Measurements from ENCODE around the gene NPIPA1.
"Not testable (repeated sequence)": the region's sequence is repeated elsewhere in the genome, so short reads cannot be mapped to it uniquely, and the experiment has no call there.

NPIPA1 gene

DNA sequence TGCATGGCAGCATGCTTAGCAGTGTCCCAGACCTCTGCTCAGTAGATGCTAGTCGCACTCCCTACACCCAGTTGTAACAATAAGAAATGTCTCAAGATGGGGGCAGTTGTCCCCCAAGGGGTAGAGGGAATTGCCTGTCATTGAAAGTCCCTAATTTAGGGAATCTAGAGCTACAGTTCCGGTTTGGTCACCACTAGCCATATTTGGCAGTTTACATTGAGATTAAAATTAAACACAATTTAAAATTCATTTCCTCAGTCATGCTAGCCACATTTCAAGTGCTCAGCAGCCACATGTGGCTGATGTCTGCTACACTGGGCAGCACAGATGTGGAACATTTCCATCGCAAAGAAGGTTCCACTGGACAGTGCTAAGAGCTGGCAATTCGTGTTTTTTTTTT, 41.7 kb downstream of the NPIPA1 start:
- DNase-seq = not testable (repeated sequence)

DNA sequence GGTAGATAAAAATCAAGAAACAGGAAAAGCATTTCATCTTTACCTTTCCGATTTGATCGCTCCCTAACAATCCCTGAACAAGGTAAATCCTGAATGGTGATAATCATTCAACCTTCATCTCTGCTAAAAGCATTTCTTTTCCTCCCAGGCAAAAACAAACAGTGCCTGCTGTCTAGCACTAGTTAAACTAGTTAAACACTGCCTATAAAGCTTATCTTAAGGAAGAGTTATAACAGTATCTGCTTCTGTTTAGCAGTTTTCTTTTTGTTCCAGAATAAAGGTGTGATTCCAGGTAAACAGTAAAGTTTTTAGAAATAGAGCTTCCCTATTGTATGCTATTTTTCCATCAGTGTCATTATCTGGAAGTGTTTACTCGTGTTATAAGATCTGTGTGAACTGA, 44.0 kb downstream of the NPIPA1 start:
- not testable (repeated sequence) for DNase-seq

DNA sequence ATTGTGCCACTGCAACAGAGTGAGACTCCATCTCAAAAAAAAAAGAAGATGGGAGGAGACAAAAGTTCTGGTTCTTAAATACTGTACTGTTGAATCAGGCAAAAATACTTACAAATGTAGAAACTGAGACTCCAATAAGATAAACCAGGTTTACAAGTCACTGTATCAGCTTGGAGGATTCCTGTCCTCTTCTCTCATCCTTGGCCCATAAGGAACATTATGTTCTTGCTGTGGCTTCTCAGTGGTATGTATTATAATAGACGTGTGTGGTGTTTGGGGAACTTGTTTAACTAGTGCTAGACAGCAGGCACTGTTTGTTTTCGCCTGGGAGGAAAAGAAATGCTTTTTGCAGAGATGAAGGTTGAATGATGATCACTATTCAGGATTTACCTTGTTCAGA, 45.3 kb downstream of the NPIPA1 start:
- DNase-seq = not testable (repeated sequence)

DNA sequence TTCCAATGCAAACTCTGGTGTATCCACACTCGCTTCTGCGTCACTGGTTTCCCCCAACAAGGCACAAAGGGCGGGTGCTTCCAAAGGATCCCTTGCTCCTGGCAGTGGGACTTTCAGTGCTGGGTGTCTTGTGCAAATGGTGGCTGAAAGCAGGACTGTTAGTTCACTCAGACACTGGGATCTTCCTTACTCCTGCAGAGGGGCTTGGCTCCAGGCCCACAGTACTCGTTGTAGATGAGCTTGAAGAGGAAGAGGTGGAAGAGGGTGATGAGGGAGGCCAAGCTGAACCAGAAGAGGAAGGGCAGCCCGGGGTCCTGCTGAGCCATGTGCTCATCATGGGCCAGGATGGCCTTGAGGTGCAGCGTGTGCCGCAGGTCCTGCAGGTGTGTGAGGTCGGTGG, 50.8 kb downstream of the NPIPA1 start:
- DNase-seq = not testable (repeated sequence)

DNA sequence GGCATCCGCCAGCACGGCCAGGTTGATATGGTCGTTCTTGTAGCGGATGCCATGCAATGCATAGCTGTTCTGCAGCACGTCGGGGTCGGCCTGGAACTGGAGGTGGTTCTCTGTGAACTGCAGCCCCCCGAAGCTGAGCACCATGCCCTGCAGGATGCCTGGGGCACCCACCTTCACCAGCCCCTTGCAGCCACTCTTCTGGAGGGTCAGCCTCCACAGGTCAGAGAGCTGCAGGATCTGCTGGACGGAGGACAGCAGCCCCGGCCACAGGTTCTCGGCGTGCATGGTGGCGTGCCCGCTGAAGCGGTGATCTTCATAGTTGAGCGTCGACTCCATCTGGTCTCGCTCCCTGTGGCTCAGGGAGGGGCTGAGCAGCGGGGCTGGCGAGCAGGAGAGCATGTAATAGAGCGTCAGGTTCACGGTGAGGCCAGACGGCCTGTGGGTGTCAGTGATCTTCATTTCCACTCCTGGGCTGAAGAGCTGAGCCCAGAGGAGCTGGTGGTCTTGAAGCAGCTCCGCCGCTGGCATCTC, 51.5 kb downstream of the NPIPA1 start:
- not testable (repeated sequence) for DNase-seq

DNA sequence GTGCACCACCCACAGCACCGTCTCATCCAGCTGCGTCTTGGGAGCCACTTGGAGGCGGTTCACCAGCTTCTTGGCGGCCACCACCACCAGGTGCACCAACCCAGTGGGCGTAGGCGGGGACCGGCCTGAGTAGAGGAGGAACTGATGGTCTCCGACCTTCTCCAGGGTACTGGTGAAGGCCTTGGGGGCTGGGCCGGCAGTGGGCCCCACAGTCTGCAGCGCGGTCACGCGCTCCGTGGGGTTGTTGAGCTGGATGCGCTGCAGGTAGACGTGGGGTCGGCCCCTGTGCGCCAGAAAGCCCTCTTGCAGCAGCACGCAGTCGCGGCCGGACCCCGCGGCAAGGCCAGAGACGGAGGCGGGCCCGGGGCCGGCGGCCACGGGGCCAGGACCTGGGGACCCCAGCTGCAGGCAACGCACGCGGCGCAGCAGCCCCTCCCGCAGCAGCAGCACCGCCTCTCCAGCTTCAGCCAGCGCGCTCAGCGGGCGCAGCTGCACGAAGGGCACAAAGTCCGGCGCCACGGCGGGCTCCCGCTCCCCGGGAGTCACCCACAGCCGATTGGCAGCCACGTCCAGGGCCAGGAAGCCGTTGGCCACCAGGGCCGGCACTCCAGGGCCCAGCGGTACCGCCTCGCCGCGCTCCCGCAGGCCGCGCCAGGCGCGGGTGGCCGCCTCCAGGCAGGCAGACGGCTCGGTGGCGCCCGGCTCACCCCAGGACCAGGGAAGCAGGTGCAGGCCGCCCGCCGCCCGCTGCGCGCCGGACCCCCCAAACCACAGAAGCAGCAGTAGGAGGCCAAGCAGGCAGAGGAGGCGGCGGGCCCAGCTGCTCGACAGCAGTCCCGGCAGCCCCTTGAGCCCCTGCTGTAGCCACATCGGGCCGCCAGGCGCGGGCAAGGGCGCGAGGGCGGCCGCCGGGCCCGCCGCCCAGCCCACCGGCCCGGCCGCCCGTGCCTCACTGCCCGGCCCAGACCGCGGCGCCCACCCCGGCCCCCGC, 52.3 kb downstream of the NPIPA1 start:
- not testable (repeated sequence) for DNase-seq

DNA sequence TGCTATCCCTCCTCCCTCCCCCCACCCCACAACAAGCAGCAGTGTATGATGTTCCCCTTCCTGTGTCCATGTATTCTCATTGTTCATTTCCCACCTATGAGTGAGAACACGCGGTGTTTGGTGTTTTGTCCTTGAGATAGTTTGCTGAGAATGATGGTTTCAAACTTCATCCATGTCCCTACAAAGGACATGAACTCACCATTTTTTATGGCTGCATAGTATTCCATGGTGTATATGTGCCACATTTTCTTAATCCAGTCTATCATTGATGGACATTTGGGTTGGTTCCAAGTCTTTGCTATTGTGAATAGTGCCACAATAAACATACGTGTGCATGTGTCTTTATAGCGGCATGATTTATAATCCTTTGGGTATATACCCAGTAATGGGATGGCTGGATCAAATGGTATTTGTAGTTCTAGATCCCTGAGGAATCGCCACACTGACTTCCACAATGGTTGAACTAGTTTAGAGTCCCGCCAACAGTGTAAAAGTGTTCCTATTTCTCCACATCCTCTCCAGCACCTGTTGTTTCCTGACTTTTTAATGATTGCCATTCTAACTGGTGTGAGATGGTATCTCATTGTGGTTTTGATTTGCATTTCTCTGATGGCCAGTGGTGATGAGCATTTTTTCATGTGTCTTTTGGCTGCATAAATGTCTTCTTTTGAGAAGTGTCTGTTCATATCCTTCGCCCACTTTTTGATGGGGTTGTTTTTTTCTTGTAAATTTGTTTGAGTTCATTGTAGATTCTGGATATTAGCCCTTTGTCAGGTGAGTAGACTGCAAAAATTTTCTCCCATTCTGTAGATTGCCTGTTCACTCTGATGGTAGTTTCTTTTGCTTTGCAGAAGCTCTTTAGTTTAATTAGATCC, 56.3 kb downstream of the NPIPA1 start:
- not testable (repeated sequence) for DNase-seq

DNA sequence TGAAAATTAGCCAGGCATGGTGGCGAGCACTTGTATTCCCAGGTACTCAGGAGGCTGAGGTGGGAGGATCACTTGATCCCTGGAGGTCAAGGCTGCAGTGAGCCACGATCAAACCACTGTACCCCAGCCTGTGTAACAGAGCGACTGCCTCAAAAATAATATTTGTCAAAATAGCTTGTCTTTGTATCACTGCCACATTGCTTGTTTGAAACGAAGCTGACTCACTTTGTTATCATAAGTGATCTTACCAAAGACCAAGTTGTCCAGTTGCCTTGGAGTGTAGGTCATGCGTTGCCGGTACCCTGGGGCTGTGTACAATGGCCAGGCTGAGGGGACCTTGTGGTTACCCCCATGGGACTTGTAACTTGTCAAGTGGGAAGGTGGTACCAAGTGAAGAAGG, 59.5 kb downstream of the NPIPA1 start:
- not testable (repeated sequence) for DNase-seq

DNA sequence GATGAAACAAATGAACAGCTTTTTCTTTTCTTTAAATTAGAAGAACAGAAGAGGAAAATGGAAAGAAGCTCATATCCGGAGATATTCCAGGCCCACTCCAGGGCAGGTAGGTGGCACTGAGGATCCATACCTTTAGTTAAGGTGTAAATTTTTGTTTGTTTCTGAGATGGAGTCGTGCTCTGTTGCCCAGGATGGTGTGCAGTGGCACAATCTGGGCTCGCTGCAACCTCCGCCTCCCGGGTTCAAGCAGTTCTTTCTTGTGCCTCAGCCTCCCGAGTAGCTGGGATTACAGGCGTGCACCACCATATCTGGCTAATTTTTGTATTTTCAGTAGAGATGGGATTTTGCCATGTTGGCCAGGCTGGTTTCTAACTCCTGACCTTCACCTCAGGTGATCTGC, 61.1 kb downstream of the NPIPA1 start:
- DNase-seq = not testable (repeated sequence)

DNA sequence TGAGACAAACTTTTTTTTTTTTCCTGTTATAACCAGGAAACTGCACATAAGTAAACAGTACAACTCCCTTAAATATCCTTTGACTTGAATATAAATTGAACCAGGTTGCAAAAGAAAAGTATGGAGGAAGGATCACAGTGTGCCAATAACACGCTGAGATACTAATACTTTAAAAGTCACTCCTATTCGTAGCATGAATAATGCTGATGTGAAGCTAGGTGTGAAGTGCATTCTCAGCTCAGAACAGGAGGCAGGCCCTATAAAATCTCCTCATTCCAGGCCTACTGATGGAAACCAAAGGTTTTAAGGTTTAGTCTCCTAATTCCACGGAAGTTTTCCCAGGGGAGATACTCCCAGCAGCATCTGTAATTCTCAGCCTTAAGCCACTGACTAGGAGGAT, 62.6 kb downstream of the NPIPA1 start:
- DNase-seq = not testable (repeated sequence)
